ENCODE results near the gene AGFG2.

- TF ChIP-seq CTCF (conservative IDR thresholded peaks at IDR 0.05; ENCODE audit: low read depth, low read length) (no peak), EZH2 (IDR thresholded peaks at IDR 0.05; ENCODE audit: borderline replicate concordance, low read depth, low read length, poor library complexity, severe bottlenecking) (no peak)
Measured at GRCh38 chr7:100496509-100496908, 42.5 kb upstream of the AGFG2 start.

Measured in A673 (cell line).